ENCODE measurements around the gene GPLD1.
"Not testable (repeated sequence)": the region's sequence is repeated elsewhere in the genome, so short reads cannot be mapped to it uniquely, and the experiment has no call there.

Gene GPLD1

DNA sequence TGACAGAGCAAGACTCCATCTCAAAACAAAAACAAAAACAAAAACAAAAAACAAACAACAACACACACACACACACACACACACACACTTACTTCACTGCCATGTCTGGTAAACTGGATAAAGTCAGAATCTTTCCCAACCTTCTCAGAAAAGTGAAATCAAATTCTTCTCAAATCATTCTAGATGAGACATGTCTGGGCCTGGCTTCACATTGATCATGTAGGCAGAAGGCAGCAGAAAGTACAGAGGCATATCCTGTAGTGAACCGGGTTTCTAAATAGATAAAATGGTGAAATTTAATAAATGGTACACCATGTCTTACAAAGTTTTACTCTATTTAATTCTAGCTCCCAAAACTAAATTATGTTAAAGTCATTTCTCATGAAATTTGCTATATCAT, 101.6 kb downstream of the GPLD1 start:
- no peak overlapping the region for H2BK120ac ChIP-seq (ENCODE audit: low read depth, low read length)
- no peak overlapping the region for H4K8ac ChIP-seq (ENCODE audit: low read depth, low read length)
- WGBS (ENCODE audit: extremely low coverage, insufficient coverage, low lambda C conversion rate), result no CpG with 5 or more reads among the region's 1 CpG
- no peaks in the 10 kb centered on the region for H3K79me1 ChIP-seq (ENCODE audit: low read length)
- no peaks in the 10 kb centered on the region for H3K4me1 ChIP-seq (ENCODE audit: control insufficient read depth, low read depth, low read length)
- H3K36me3 ChIP-seq (ENCODE audit: control insufficient read depth, insufficient read depth, low read length), result no peaks in the 10 kb centered on the region
- H3K4me3 ChIP-seq (ENCODE audit: low read length), result no peak overlapping the region
- no peak overlapping the region for H3K4me2 ChIP-seq (ENCODE audit: low read length)
- no peak overlapping the region for H3K18ac ChIP-seq (ENCODE audit: low read length)
- no peak overlapping the region for H3K4ac ChIP-seq (ENCODE audit: low read depth, low read length)
- H3K79me2 ChIP-seq (ENCODE audit: control insufficient read depth, insufficient read depth, low read length), result no peaks in the 10 kb centered on the region
- H2BK5ac ChIP-seq (ENCODE audit: low read length), result no peak overlapping the region
- no peak overlapping the region for H2AK5ac ChIP-seq (ENCODE audit: low read length)
- no peak overlapping the region for H3K23ac ChIP-seq (ENCODE audit: low read length)
- DNase-seq, result no peak
- H4K5ac ChIP-seq (ENCODE audit: low read length), result no peak overlapping the region
- H3K27ac ChIP-seq (ENCODE audit: low read depth, low read length), result no peak overlapping the region
- no peak overlapping the region for H3K9ac ChIP-seq (ENCODE audit: low read length)
- no peaks in the 10 kb centered on the region for H3K27me3 ChIP-seq (ENCODE audit: insufficient read depth, low read length, poor library complexity)
- H3K56ac ChIP-seq (ENCODE audit: low read length), result no peak overlapping the region
- no peak overlapping the region for H2BK15ac ChIP-seq (replicated peaks; ENCODE audit: low read depth)

DNA sequence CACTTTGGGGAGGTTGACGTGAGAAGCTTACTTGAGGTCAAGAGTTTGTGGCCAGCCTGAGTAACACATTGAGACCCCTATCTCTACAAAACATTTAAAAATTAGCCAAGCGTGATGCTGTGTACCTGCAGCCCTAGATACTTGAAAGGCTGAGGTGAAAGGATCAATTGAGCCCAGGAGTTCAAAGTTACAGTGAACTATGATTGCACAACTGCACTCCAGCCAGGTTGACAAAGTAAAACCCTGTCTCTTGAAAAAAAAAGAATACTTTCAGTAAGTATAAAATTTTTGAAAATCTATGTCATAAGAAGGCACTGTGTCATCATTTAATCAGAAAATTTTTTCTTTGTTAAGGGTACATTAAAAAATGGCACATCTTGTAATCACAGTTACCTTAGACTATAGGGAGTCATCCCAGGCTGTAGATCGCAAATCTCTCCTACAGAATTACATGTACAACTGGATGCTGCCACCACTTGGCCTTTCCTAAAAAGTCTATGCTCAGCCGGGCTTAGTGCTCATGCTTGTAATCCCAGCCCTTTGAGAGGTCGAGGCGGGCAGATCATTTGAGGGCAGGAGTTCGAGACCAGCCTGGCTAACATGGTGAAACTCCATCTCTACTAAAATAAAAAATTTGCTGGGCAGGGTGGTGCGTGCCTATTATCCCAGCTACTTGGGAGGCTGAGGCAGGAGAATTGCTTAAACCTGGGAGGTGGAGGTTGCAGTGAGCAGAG, 103.7 kb downstream of the GPLD1 start:
- Histone ChIP-seq H4K5ac (ENCODE audit: low read length) (no peak overlapping the region), H3K79me2 (ENCODE audit: control insufficient read depth, insufficient read depth, low read length) (no peaks in the 10 kb centered on the region), H3K23ac (ENCODE audit: low read length) (no peak overlapping the region), H3K56ac (ENCODE audit: low read length) (no peak overlapping the region), H3K18ac (ENCODE audit: low read length) (no peak overlapping the region), H3K4me2 (ENCODE audit: low read length) (no peak overlapping the region), H3K4me3 (ENCODE audit: low read length) (no peak overlapping the region), H2BK15ac (replicated peaks; ENCODE audit: low read depth) (no peak overlapping the region), H3K27me3 (ENCODE audit: insufficient read depth, low read length, poor library complexity) (no peaks in the 10 kb centered on the region), H2BK120ac (ENCODE audit: low read depth, low read length) (no peak overlapping the region), H3K4me1 (ENCODE audit: control insufficient read depth, low read depth, low read length) (no peaks in the 10 kb centered on the region), H3K4ac (ENCODE audit: low read depth, low read length) (no peak overlapping the region), H4K8ac (ENCODE audit: low read depth, low read length) (no peak overlapping the region), H3K9ac (ENCODE audit: low read length) (no peak overlapping the region), H3K27ac (ENCODE audit: low read depth, low read length) (no peak overlapping the region), H2AK5ac (ENCODE audit: low read length) (no peak overlapping the region), H2BK5ac (ENCODE audit: low read length) (no peak overlapping the region), H3K79me1 (ENCODE audit: low read length) (no peaks in the 10 kb centered on the region), H3K36me3 (ENCODE audit: control insufficient read depth, insufficient read depth, low read length) (no peaks in the 10 kb centered on the region)
- DNase-seq, result no peak
- WGBS (ENCODE audit: extremely low coverage, insufficient coverage, low lambda C conversion rate), result no CpG with 5 or more reads among the region's 8 CpGs

GRCh38 chr6:24384369-24385130, 104.8 kb downstream of the GPLD1 start:
- H3K9ac ChIP-seq (ENCODE audit: low read length); H3K18ac ChIP-seq (ENCODE audit: low read length); DNase-seq; H3K23ac ChIP-seq (ENCODE audit: low read length); H3K4me2 ChIP-seq (ENCODE audit: low read length); H2BK5ac ChIP-seq (ENCODE audit: low read length); H2AK5ac ChIP-seq (ENCODE audit: low read length); H4K8ac ChIP-seq (ENCODE audit: low read depth, low read length); H3K79me2 ChIP-seq (ENCODE audit: control insufficient read depth, insufficient read depth, low read length); H3K4ac ChIP-seq (ENCODE audit: low read depth, low read length); H3K36me3 ChIP-seq (ENCODE audit: control insufficient read depth, insufficient read depth, low read length); H3K27me3 ChIP-seq (ENCODE audit: insufficient read depth, low read length, poor library complexity); H3K79me1 ChIP-seq (ENCODE audit: low read length); H3K4me1 ChIP-seq (ENCODE audit: control insufficient read depth, low read depth, low read length); H3K56ac ChIP-seq (ENCODE audit: low read length); H4K5ac ChIP-seq (ENCODE audit: low read length); H2BK15ac ChIP-seq (replicated peaks; ENCODE audit: low read depth); H3K27ac ChIP-seq (ENCODE audit: low read depth, low read length); H2BK120ac ChIP-seq (ENCODE audit: low read depth, low read length); H3K4me3 ChIP-seq (ENCODE audit: low read length): not testable (repeated sequence)
- no CpG with 5 or more reads among the region's 5 CpGs for WGBS (ENCODE audit: extremely low coverage, insufficient coverage, low lambda C conversion rate)

- H3K4me1 ChIP-seq (ENCODE audit: control insufficient read depth, low read depth, low read length); H3K4me3 ChIP-seq (ENCODE audit: low read length); H3K56ac ChIP-seq (ENCODE audit: low read length); H3K27me3 ChIP-seq (ENCODE audit: insufficient read depth, low read length, poor library complexity); H2BK5ac ChIP-seq (ENCODE audit: low read length); H4K5ac ChIP-seq (ENCODE audit: low read length); H3K79me1 ChIP-seq (ENCODE audit: low read length); H2AK5ac ChIP-seq (ENCODE audit: low read length); H3K4ac ChIP-seq (ENCODE audit: low read depth, low read length); DNase-seq; H3K18ac ChIP-seq (ENCODE audit: low read length); H3K23ac ChIP-seq (ENCODE audit: low read length); H2BK120ac ChIP-seq (ENCODE audit: low read depth, low read length); H3K36me3 ChIP-seq (ENCODE audit: control insufficient read depth, insufficient read depth, low read length); H3K9ac ChIP-seq (ENCODE audit: low read length); H4K8ac ChIP-seq (ENCODE audit: low read depth, low read length); H3K27ac ChIP-seq (ENCODE audit: low read depth, low read length); H2BK15ac ChIP-seq (replicated peaks; ENCODE audit: low read depth); H3K79me2 ChIP-seq (ENCODE audit: control insufficient read depth, insufficient read depth, low read length); H3K4me2 ChIP-seq (ENCODE audit: low read length): not testable (repeated sequence)
- WGBS (ENCODE audit: extremely low coverage, insufficient coverage, low lambda C conversion rate), result no CpG with 5 or more reads among the region's 9 CpGs
Observed at GRCh38 chr6:24382891-24383494, 106.4 kb downstream of the GPLD1 start.

GRCh38 chr6:24382220-24382540, 107.2 kb downstream of the GPLD1 start:
- H3K4me2 ChIP-seq (ENCODE audit: low read length), result no peak overlapping the region
- no peaks in the 10 kb centered on the region for H3K4me1 ChIP-seq (ENCODE audit: control insufficient read depth, low read depth, low read length)
- no peak overlapping the region for H2BK15ac ChIP-seq (replicated peaks; ENCODE audit: low read depth)
- no peaks in the 10 kb centered on the region for H3K79me2 ChIP-seq (ENCODE audit: control insufficient read depth, insufficient read depth, low read length)
- no peaks in the 10 kb centered on the region for H3K36me3 ChIP-seq (ENCODE audit: control insufficient read depth, insufficient read depth, low read length)
- H3K79me1 ChIP-seq (ENCODE audit: low read length), result no peaks in the 10 kb centered on the region
- H3K4me3 ChIP-seq (ENCODE audit: low read length), result no peak overlapping the region
- H2BK5ac ChIP-seq (ENCODE audit: low read length), result no peak overlapping the region
- H3K18ac ChIP-seq (ENCODE audit: low read length), result no peak overlapping the region
- no peak overlapping the region for H3K23ac ChIP-seq (ENCODE audit: low read length)
- DNase-seq, result no peak
- no peak overlapping the region for H3K56ac ChIP-seq (ENCODE audit: low read length)
- H3K27ac ChIP-seq (ENCODE audit: low read depth, low read length), result no peak overlapping the region
- no peak overlapping the region for H4K5ac ChIP-seq (ENCODE audit: low read length)
- no peak overlapping the region for H3K4ac ChIP-seq (ENCODE audit: low read depth, low read length)
- H2AK5ac ChIP-seq (ENCODE audit: low read length), result no peak overlapping the region
- no peak overlapping the region for H4K8ac ChIP-seq (ENCODE audit: low read depth, low read length)
- no peak overlapping the region for H3K9ac ChIP-seq (ENCODE audit: low read length)
- no peak overlapping the region for H2BK120ac ChIP-seq (ENCODE audit: low read depth, low read length)
- H3K27me3 ChIP-seq (ENCODE audit: insufficient read depth, low read length, poor library complexity), result no peaks in the 10 kb centered on the region
- WGBS (ENCODE audit: extremely low coverage, insufficient coverage, low lambda C conversion rate), result no CpG with 5 or more reads among the region's 1 CpG
